NCI-H2107 (cell line): ENCODE measurements around the gene CD151.

Experiments used
- DNase-seq: peaks from one replicate; lab custom pipeline; 2025; lab: John Stamatoyannopoulos, UW

Gene CD151

DNA sequence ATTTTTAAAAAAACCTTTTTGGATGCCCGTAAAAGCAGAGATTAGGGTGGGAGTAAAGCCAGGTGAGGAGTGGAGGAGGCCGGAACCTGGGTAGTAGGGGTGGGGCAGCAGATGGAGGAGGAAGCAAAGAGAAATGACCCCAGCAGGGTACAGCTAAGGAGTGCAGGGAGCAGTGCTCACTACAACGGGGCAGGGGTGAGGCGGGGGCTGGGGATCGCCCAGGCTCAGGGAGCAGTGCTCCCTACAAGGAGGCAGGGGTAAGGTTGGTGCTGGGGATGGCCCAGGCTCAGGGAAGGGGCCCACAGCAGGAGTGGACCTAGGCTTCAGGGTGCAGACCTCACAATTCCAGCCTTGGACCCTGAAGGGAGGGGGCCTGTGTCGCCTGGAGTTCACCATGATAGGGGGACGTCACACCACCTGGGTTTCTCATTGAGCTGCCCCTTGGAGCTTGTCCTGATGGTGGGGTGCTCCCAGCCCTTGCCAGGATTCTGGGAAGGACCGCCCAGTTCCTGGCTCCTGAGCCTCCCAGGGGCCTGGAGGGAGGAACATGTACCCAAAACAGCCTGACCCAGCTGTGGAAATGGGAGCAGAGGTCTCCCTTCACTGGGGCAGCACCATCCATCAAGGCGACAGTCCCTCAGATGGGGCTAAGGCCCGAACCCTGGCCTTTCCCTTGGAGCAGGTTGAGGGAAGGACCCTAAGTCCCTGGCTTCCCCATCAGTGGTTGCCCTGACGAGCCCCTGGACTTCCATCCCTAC, 16.9 kb upstream of the CD151 start:
- DNase-seq = no peak

DNA sequence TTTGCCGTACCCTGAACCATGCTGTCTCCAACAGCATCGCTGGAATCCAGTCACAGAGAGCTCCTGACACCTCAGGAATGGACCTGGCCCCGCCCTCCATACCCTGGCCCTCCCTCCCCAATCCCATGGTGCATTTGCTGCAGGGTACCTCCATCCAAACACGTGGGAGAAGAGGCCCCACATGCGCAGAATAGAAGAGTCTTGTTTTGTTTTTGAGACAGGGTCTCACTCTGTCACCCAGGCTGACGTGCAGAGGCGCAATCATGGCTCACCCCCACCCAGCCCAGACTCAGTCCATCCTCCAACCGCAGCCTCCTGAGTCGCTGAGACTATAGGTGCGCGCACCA, 16.3 kb upstream of the CD151 start:
- DNase-seq = no peak

DNA sequence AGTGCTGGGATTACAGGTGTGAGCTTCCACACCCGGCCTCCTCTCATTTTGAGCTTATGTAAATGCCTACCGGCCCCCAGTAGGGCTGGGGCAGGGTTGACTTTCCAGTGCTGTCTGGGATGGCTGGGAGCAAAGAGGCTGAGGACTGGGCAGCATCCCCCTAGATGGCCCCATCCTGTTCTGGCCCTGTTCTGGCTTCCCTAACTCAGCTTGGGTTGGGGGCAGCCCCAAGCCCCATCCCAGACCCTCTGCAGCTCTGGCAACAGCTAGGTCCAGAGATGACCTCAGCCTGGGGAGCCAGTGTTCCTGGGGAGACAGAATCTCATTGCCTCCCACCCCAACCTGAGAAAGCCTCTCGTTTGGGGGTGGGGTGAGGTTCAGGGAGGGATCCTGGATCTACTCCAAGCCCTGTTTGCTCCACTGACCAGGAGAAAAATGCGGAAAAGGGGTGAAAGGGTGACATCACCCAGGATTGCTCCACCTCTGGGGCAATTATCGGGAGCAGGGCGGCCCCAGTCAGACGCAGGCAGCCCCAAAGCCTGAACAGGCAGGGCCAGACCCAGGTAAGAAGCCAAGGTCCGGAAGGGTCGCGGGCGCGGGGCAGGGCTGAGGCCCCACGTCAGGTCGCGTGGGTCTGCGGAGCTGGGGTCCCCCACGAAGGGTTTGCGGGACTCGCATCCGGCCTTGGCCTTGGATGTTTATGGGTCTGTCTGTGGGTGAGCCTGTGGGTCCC, 14.2 kb upstream of the CD151 start, which contains the start of gene PNPLA2:
PNPLA2 (plus strand) TSS at position 519 of the 733 bp plus-strand sequence. CDS start 805 bp downstream, outside the sequence.
- no peak for DNase-seq

DNA sequence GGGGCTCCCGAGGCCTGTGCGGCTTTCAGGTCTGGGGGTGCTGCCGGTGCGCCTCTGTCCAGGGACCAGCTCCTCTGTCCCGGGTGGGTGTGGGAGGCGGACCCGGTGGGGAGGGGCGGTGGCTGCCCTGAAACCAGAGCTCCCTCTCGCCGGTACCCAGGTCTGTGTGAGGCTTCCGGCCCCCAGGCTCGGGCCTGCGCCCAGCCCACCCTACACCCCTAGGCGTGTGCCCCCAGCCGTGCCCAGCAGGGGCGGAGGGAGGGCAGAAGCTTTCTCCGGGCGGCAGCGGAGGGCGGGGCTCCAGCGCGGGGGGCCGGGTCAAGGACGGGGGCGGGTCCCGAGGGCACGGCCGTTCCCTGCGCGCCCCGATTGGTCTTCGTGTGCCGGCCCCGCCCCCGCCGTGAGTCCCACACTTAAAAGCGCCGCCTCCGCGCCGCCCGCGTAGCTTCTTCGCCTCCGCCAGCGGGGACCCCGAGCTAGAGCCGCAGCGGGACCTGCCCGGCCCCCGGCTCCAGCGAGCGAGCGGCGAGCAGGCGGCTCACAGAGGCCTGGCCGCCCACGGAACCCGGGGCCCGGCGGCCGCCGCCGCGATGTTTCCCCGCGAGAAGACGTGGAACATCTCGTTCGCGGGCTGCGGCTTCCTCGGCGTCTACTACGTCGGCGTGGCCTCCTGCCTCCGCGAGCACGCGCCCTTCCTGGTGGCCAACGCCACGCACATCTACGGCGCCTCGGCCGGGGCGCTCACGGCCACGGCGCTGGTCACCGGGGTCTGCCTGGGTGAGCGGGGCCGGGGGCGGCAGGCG, 13.4 kb upstream of the CD151 start:
- peak; percentile 75 for DNase-seq

DNA sequence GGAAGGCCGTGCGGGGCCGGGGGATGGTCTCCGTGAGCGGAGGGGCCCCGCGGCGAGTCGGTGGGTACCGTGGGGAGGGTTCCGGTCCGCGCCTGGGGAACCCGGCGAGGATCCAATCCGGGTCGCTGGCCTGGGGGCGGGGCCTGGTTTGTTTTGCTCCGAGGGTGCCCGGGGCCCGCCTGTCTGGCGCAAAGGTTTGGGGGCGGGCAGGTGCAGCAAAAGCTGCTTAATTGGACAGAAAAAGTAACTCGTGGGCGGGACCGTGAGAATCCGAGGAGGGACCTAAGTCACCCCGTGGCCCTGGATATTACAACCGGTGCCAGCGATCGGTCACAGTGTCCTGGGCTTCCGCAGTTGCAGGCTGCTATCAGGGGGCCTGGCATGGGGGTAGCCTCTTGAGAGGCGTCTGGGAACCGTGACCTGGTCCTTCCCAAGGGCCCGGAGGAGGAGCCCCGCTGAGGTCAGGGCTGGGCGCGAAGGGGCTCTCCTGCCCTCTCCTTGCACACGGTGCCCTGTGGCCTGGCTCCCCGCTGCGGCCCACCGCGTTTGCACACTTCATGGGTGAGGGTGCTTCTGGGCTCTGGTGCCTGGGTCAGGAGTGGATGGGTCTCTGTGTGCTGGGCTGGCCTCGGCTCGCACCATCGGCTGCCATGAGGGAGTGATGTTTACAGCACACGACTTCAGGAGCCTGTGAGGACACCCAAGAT, 12.7 kb upstream of the CD151 start:
- DNase-seq = peak; percentile 68

DNA sequence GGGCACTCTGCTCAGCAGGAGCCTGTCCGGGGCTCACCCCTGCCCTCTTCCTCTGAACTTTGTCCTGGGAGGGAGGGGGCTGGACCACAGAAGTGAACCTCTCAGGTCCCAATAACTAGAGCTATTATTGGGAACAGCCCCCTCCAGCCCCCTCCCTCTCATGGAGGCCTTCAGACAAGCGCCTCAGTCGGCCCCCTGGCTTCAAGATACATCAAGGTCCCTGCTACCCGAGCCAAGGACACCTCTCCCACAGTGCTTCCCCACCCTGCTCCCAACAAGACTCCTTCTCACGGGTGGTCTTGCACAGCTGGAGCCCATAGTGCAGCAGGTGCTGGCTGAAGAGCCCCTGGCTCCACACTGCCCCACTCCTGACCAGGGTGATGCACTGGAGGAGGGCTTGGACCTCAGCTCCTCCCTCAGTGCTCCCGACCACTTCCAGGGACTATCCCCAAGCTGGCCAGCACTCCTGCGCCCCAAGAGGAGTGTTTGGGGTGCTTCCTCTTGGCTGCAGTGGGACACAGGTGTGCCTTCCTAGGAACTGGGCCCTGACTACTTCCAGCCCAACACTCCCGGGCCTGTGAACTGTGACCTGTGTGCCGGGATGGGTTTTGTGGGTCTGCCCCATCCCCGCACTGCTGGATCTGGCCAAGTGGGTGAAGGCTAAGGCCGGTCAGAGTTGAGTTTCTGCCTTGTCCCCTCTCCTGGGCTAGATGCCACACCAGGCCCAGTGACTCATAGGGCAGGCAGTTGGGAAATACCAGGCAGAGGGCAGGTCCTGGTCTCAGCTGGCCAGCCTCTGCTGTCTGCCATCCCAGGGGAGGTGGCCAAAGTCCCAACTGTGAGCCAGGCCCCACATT, 11.9 kb upstream of the CD151 start:
- no peak for DNase-seq

DNA sequence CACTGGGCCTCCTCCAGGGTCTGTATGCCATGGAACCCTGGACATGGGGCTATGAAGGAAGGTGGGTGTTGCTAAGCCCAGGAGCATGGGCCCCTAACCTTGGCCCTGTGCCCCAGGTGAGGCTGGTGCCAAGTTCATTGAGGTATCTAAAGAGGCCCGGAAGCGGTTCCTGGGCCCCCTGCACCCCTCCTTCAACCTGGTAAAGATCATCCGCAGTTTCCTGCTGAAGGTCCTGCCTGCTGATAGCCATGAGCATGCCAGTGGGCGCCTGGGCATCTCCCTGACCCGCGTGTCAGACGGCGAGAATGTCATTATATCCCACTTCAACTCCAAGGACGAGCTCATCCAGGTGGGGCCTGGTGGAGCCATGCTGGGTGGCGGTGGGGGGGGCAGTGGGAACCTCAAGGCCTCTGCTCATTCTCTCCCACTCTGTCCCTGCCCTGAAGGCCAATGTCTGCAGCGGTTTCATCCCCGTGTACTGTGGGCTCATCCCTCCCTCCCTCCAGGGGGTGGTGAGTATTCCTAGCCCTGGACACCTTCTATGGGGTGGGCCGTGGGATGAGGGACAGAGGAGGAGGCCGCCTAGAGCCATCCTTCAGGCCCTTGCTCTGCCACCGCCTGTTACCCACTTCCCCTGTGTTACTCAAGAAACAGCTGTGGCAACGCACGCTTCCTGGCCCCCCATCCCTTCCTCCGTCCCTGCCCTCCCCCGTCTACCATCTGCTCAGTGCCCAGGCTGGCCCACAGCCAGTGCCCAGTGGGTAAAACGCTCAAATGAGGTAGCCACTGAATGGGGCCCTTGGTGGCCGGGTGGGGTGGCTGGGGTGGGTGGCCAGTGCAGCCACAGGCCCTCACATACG, 11.0 kb upstream of the CD151 start:
- no peak for DNase-seq

DNA sequence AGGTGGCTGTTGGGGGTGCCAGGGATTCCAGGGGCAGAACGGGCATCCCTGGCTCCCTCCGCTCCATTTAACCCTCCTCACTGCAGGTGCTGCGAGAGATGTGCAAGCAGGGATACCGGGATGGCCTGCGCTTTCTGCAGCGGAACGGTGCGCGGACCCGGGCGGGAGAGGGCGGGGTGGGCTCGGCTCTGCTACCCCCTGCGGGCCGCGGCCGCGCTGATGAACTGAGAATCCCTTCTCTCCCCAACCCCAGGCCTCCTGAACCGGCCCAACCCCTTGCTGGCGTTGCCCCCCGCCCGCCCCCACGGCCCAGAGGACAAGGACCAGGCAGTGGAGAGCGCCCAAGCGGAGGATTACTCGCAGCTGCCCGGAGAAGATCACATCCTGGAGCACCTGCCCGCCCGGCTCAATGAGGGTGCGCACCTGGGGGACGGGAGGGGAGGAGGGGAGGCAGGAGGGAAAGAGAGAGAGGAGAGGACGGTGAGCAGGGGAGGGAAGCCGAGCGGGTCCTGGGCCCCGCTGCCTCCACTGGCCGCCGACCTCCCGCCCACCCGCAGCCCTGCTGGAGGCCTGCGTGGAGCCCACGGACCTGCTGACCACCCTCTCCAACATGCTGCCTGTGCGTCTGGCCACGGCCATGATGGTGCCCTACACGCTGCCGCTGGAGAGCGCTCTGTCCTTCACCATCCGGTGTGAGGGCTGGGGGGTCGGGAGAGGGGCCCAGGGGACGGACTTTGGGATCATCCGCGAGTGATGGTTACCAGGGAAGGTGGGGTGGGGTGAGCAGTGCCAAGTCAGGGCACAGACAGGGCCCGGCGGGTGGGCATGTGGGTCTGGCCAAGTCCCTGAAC, 9.1 kb upstream of the CD151 start:
- DNase-seq = no peak

DNA sequence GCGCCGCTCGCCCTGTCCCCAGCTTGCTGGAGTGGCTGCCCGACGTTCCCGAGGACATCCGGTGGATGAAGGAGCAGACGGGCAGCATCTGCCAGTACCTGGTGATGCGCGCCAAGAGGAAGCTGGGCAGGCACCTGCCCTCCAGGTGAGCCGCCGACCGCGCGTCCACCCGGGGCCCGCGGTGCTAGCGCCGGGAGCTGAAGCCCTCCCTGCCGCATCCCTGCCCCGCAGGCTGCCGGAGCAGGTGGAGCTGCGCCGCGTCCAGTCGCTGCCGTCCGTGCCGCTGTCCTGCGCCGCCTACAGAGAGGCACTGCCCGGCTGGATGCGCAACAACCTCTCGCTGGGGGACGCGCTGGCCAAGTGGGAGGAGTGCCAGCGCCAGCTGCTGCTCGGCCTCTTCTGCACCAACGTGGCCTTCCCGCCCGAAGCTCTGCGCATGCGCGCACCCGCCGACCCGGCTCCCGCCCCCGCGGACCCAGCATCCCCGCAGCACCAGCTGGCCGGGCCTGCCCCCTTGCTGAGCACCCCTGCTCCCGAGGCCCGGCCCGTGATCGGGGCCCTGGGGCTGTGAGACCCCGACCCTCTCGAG, 8.4 kb upstream of the CD151 start:
- DNase-seq = no peak

DNA sequence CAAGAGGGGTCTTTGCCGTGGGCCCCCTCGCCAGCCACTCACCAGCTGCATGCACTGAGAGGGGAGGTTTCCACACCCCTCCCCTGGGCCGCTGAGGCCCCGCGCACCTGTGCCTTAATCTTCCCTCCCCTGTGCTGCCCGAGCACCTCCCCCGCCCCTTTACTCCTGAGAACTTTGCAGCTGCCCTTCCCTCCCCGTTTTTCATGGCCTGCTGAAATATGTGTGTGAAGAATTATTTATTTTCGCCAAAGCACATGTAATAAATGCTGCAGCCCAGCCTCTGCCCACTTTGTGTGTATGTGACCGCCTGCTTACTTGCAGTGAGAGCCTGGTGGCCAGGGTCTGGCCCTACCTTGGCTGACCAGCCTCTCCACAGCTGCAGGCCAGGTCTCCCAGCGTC, 7.8 kb upstream of the CD151 start:
- no peak for DNase-seq

DNA sequence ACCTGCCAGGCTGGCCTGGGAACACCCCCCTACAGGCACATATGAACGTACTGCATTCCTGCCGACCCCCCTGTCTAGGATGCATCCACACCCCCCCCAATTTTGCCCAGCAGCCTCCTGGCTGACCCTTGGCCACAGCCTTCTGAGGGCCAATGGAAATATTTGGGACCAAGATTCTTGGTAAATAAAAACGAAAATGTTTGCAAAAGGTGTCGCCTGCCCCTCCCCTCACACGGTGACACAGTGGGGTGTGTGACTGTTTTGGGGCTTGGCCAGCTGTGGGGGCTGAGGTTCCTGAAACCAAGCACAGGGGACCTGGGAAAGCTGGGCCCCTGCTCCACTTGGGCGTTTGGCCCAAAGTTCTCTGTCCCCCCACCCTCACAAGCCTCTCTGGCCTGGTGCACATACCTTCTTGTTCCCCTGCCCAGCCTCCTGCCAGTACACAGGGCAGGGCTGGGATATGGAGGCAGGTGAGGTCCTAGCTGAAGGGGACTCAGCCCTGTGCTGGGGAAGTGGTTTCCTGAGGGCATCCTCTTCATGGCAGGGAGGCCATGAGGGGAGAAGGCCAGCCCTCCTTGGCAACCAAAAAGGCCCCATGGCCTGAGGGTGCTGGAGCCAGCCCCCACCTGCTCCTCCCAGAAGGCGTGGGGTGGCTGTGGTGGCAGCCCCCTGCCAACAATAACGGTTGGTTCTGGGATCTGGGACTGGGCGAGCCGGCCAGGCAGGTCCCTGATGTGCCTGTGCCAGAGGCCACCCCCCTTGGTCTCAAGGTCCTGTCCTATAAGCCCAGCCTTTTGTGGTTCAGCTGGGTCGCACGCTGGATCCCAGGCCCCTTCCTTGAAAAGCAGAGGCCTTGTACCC, 7.2 kb upstream of the CD151 start:
- no peak for DNase-seq

DNA sequence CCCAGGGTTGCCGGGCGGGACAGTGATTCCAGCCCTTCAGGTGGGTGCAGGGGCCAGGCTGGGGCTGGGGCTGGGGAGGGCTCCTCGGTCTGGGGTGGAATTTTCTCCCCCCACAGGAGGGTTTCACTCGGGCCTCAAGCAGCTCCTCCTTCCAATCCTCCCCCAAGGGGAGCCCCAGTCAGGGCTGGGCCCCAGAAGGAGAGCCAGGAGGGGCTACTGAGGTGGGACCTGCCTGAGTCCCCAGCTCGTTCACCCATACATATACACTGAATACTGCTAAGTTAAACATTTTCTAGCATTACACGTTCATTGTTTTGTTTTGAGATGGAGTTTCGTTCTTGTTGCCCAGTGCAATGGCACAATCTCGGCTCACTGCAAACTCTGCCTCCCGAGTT, 6.5 kb upstream of the CD151 start:
- no peak for DNase-seq

DNA sequence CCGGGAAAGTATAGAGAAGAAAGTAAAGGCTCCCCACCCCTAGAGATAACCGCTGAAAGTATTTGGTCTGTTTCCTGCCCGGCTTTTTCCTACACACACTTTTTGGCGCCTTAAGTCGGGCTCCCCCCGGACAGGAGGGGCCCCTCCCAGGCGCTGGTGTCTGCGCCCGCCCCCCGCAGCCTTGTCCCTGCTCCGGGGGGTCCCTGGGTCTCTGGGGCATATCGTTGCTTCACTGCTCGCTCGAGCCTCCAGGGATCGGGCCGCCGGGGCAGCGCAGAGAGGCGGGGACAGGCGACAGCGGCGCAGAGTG, 6.0 kb upstream of the CD151 start:
- DNase-seq = no peak

DNA sequence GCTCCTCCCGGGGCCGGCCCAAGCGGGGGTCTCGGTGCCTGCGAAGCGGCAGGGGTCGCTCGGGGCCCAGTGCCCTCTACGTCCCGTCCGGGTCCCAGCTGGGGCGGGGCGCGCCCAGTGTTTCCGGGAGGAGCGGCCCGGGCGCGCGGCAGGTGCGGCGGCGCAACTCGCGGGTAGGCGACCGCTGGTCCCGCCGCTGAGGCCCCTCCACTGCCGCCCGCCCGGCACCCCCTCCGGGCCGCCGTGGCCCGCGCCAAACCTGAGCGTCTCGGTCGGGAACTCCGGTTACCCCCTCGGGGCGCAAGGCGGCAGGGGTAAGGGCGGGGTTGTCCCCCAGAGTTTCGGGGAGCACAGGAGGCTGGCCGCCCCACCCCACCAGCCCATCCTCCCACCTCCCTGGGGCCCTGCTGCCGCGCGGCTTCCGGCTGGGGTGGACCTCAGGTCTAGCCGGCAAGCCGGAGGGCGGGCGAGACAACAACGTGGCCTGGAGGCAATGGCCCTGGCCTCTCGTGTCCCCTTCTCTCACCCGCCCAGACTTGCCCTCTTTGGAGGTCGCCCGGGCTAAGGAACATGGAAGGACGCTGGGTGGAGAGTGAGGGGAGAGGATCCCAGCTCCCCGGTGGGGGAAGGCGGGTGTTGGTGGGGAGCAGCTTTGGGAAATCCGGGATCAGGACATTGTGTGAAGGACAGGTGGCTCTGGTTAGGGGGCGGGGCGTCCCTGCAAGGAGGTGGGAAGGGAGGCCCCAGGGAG, 5.4 kb upstream of the CD151 start:
- DNase-seq = no peak

DNA sequence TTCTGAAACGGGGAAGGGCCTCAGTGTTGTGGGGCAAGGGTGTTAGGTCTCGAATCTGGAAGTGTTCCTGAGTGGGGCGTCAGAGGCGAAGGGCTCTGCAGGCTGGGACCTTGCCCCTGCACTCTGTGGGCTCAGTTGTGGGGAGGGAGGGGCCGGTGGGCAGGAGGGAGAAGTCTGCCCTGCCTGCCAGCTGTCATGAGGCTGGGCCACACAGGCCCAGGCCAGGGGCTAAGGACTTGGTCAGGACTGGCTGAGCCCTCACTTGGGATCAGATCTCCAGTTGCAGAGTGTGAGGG, 4.9 kb upstream of the CD151 start, which contains the start of gene CRACR2B:
CRACR2B (plus strand) TSS at position 23 of the 296 bp plus-strand sequence. CDS start 689 bp downstream, outside the sequence.
- DNase-seq = no peak

DNA sequence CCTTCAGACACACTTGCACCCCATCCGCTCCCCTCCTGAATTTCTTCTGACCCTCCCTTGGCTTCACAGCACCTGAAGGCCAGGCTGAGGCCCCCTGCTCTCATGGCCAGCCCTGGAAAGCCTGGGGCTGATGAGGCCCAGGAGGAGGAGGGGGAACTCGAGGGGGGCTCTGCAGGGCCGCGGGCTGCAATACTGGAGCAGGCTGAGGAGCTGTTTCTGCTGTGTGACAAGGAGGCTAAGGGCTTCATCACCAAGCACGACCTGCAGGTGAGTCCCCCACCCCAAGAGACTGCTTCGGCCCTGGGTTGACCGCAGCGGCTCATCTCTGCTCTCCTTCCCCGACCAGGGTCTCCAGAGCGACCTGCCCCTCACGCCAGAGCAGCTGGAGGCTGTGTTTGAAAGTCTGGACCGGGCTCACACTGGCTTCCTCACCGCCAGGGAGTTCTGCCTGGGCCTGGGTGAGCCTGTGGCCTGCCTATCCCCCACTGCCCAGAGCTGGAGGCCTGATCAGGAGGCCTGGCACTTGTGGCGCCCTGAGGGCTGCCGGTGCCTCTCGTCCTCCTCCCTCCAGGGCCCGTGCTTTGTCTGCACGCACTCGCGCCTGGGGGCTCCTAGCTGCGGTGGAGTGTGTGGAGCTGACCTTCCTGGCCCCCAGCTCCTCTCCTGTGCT, 4.1 kb upstream of the CD151 start:
- DNase-seq = no peak
